WTC11 (cell line): ENCODE measurements around the gene FAM163A. TPM values are rescaled to one million over a fixed set of nuclear protein-coding genes. Genes with fewer than 3 reads are reported as not detected.

ENCODE experiments used
- ATAC-seq: fragments of 200-7000 bp; cut with Tn5 transposase; 2 replicates; pipeline ENCODE4 v1.10.0; 2021; ENCODE audit warnings: mild to moderate bottlenecking, moderate library complexity
- CTCF ChIA-PET: fragments of 300-600 bp; sonication (Branson Sonifier 250); formaldehyde crosslinking; loops from one replicate; lab custom pipeline; 2021; ENCODE audit warnings: antibody characterized with exemption; lab: Charles Lee
- POLR2A ChIA-PET: fragments of 350-600 bp; sonication (Branson Sonifier 250); formaldehyde crosslinking; loops from one replicate; lab custom pipeline; 2021; ENCODE audit warnings: antibody characterized with exemption; lab: Charles Lee
- DNase-seq: peaks from one replicate; pipeline ENCODE4 v3.0.0; 2021; ENCODE audit warnings: low spot score
- H3K27ac Mint-ChIP-seq: 2 replicates; pipeline ENCODE4 v1.8.0; 2021; ENCODE audit warnings: mixed read lengths
- H3K27me3 Mint-ChIP-seq: 2 replicates; pipeline ENCODE4 v1.8.0; 2021; ENCODE audit warnings: low read depth, mild to moderate bottlenecking, moderate library complexity, mixed read lengths
- H3K36me3 Mint-ChIP-seq: 2 replicates; pipeline ENCODE4 v1.8.0; 2021; ENCODE audit warnings: mixed read lengths
- H3K4me1 Mint-ChIP-seq: 2 replicates; pipeline ENCODE4 v1.8.0; 2022; ENCODE audit warnings: mixed read lengths
- H3K4me3 Mint-ChIP-seq: 2 replicates; pipeline ENCODE4 v1.8.0; 2021; ENCODE audit warnings: mild to moderate bottlenecking, moderate library complexity, mixed read lengths
- H3K9me3 Mint-ChIP-seq: 2 replicates; pipeline ENCODE4 v1.8.0; 2021; ENCODE audit warnings: mixed read lengths
- AFF4 ChIP-seq: sonication (generic); formaldehyde crosslinking; IDR thresholded peaks from 2 replicates; pipeline ENCODE4 v1.8.1; 2023; ENCODE audit warnings: mild to moderate bottlenecking, missing genetic modification reagents, borderline replicate concordance
- ATF3 ChIP-seq: sonication (generic); formaldehyde crosslinking; conservative IDR thresholded peaks from 2 replicates; pipeline ENCODE4 v1.8.1; 2022; ENCODE audit warnings: mild to moderate bottlenecking, missing genetic modification reagents
- FOXK1 ChIP-seq: sonication (generic); formaldehyde crosslinking; IDR thresholded peaks from 2 replicates; pipeline ENCODE4 v1.8.0; 2022; ENCODE audit warnings: mild to moderate bottlenecking, moderate library complexity, missing genetic modification reagents
- FOXP1 ChIP-seq: sonication (generic); formaldehyde crosslinking; IDR thresholded peaks from 2 replicates; pipeline ENCODE4 v1.8.0; 2022; ENCODE audit warnings: missing genetic modification reagents, mild to moderate bottlenecking, moderate library complexity, borderline replicate concordance
- IRF2 ChIP-seq: sonication (generic); formaldehyde crosslinking; IDR thresholded peaks from 2 replicates; pipeline ENCODE4 v1.8.0; 2022; ENCODE audit warnings: low read depth, missing genetic modification reagents, borderline replicate concordance
- NR1H2 ChIP-seq: sonication (generic); formaldehyde crosslinking; IDR thresholded peaks from 2 replicates; pipeline ENCODE4 v1.9.0; 2021; ENCODE audit warnings: mild to moderate bottlenecking, moderate library complexity, missing genetic modification reagents
- OVOL2 ChIP-seq: fragments of 250-450 bp; sonication (Bioruptor Pico); IDR thresholded peaks from 2 replicates; pipeline ENCODE4 v1.9.0; 2021; ENCODE audit warnings: mild to moderate bottlenecking, borderline replicate concordance
- SMAD4 ChIP-seq: sonication (generic); formaldehyde crosslinking; IDR thresholded peaks from 2 replicates; pipeline ENCODE4 v1.8.0; 2022; ENCODE audit warnings: mild to moderate bottlenecking, missing genetic modification reagents
- TEAD4 ChIP-seq: sonication (generic); formaldehyde crosslinking; IDR thresholded peaks from 2 replicates; pipeline ENCODE4 v1.8.0; 2022; ENCODE audit warnings: mild to moderate bottlenecking, missing genetic modification reagents
- TP53 ChIP-seq: sonication (generic); formaldehyde crosslinking; IDR thresholded peaks from 2 replicates; pipeline ENCODE4 v1.8.1; 2023; ENCODE audit warnings: mild to moderate bottlenecking, missing genetic modification reagents
- ZBTB43 ChIP-seq: sonication (generic); formaldehyde crosslinking; IDR thresholded peaks from 2 replicates; pipeline ENCODE4 v1.8.1; 2023; ENCODE audit warnings: mild to moderate bottlenecking, missing genetic modification reagents
- ZNF121 ChIP-seq: sonication (generic); formaldehyde crosslinking; IDR thresholded peaks from 2 replicates; pipeline ENCODE4 v1.8.0; 2023; ENCODE audit warnings: missing genetic modification reagents
- ZNF263 ChIP-seq: sonication (generic); formaldehyde crosslinking; IDR thresholded peaks from 2 replicates; pipeline ENCODE4 v1.8.1; 2022; ENCODE audit warnings: low read depth, mild to moderate bottlenecking, moderate library complexity, missing genetic modification reagents
- total RNA-seq: library from RNA; stranded (reverse); gene quantifications from 3 replicates; pipeline ENCODE4 v1.2.3, GENCODE V29; 2021
- TF ChIP-seq, protein P1 (sequence below): sonication (generic); formaldehyde crosslinking; IDR thresholded peaks from 2 replicates; pipeline ENCODE4 v1.8.0; 2023; ENCODE audit warnings: missing genetic modification reagents
- TF ChIP-seq, protein P2 (sequence below): fragments of 250-450 bp; sonication (Bioruptor Pico); IDR thresholded peaks from 2 replicates; pipeline ENCODE4 v1.8.0; 2021; ENCODE audit warnings: mild to moderate bottlenecking
- TF ChIP-seq, protein P3 (sequence below): fragments of 200-600 bp; IDR thresholded peaks from 2 replicates; pipeline ENCODE4 v1.8.0; 2022; ENCODE audit warnings: antibody characterized with exemption

Gene FAM163A
- total RNA-seq, 1 experiment from 2014 or later: 0.07 TPM

DNA sequence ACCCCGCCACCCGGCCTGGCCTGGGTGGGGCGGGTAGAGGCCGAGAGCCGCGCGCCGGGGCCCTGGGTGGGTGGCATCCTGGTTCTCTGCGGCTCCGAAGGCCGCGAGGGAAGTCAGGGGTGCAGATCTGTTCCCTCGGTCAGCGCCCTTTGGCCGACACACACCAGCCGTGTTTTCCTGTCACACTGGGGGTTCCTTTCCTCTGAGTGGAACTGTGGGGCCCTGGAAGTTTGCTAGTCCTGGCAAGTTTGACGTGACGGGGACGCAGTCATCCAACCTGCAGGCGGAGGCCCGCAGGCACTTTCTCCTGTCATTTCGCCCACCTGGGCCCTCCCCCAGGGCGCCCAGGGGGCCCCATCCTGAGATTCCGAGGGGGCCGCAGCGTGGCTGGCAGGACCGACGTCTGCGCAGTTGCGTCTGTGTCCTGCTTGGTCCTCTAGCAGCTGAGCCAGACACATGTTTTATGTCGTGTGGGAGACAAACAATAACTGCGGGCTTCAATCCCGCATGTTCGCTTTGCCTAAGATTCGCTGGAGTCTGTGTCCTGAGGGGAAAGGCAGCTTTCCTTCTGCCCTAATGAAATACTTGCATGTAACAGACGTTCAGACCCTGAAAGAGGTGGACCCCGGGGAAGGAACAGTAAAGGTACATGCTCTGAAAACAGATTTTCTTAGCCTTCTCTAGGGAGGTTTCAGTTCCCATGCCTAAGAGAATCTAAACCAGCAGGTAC lies 1.5 kb downstream of the FAM163A start:
- CTCF ChIA-PET: interaction anchor here (1.0 to 1.8 kb wide), 3 partner anchors 38 to 70 kb away, joined by 4 to 9 read pairs (median 7); no protein-coding TSS in a partner anchor
- Mint-ChIP-seq H3K4me1 (peaks cover 16% of the 10 kb centered on the region), H3K27ac (no peak overlapping the region), H3K9me3 (no peaks in the 10 kb centered on the region), H3K27me3 (peaks cover 80% of the 10 kb centered on the region), H3K36me3 (no peaks in the 10 kb centered on the region), H3K4me3 (peak overlapping the region; percentile 66)
- POLR2A ChIA-PET: no interaction called here
- TF ChIP-seq AFF4 (CRISPR knock-in tag): no peak
- TF ChIP-seq, protein P1, sequence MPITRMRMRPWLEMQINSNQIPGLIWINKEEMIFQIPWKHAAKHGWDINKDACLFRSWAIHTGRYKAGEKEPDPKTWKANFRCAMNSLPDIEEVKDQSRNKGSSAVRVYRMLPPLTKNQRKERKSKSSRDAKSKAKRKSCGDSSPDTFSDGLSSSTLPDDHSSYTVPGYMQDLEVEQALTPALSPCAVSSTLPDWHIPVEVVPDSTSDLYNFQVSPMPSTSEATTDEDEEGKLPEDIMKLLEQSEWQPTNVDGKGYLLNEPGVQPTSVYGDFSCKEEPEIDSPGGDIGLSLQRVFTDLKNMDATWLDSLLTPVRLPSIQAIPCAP (CRISPR knock-in tag): no peak
- TF ChIP-seq, protein P2, sequence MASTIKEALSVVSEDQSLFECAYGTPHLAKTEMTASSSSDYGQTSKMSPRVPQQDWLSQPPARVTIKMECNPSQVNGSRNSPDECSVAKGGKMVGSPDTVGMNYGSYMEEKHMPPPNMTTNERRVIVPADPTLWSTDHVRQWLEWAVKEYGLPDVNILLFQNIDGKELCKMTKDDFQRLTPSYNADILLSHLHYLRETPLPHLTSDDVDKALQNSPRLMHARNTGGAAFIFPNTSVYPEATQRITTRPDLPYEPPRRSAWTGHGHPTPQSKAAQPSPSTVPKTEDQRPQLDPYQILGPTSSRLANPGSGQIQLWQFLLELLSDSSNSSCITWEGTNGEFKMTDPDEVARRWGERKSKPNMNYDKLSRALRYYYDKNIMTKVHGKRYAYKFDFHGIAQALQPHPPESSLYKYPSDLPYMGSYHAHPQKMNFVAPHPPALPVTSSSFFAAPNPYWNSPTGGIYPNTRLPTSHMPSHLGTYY: no peak
- TF ChIP-seq SMAD4: no peak
- no peak for TF ChIP-seq ZBTB43 (CRISPR knock-in tag)
- TF ChIP-seq OVOL2 (CRISPR knock-in tag): no peak
- no peak for TF ChIP-seq FOXK1 (CRISPR knock-in tag)
- no peak for TF ChIP-seq TEAD4 (CRISPR knock-in tag)
- TF ChIP-seq TP53: no peak
- no peak for TF ChIP-seq ATF3 (CRISPR knock-in tag)
- TF ChIP-seq FOXP1 (CRISPR knock-in tag): no peak
- no peak for TF ChIP-seq ZNF121
- TF ChIP-seq, protein P3, sequence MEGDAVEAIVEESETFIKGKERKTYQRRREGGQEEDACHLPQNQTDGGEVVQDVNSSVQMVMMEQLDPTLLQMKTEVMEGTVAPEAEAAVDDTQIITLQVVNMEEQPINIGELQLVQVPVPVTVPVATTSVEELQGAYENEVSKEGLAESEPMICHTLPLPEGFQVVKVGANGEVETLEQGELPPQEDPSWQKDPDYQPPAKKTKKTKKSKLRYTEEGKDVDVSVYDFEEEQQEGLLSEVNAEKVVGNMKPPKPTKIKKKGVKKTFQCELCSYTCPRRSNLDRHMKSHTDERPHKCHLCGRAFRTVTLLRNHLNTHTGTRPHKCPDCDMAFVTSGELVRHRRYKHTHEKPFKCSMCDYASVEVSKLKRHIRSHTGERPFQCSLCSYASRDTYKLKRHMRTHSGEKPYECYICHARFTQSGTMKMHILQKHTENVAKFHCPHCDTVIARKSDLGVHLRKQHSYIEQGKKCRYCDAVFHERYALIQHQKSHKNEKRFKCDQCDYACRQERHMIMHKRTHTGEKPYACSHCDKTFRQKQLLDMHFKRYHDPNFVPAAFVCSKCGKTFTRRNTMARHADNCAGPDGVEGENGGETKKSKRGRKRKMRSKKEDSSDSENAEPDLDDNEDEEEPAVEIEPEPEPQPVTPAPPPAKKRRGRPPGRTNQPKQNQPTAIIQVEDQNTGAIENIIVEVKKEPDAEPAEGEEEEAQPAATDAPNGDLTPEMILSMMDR: no peak
- TF ChIP-seq IRF2 (CRISPR knock-in tag): no peak
- no peak for TF ChIP-seq ZNF263 (CRISPR knock-in tag)
- no peak for ATAC-seq
- peak; percentile 39 for DNase-seq

GRCh38 chr1:179745131-179745611 lies 2.1 kb downstream of the FAM163A start:
- Mint-ChIP-seq H3K27me3 (peaks cover 74% of the 10 kb centered on the region), H3K27ac (no peak overlapping the region), H3K36me3 (no peaks in the 10 kb centered on the region), H3K4me3 (peak overlapping the region; percentile 66), H3K9me3 (no peaks in the 10 kb centered on the region), H3K4me1 (peaks cover 16% of the 10 kb centered on the region)
- no peak for TF ChIP-seq NR1H2 (CRISPR knock-in tag)
- no peak for DNase-seq
- ChIA-PET CTCF (interaction anchor here (1.0 to 1.8 kb wide), 3 partner anchors 39 to 70 kb away, joined by 4 to 9 read pairs (median 7); no protein-coding TSS in a partner anchor), POLR2A (no interaction called here)
- ATAC-seq: no peak
